Measurements from ENCODE around the gene HECW1. TPM values are rescaled to one million over a fixed set of nuclear protein-coding genes. Genes with fewer than 3 reads are reported as not detected.

HECW1 gene
- total and polyA plus RNA-seq, 2 of the 8 experiments (the other 6 are each of a cell fraction or from before 2014, with no cell fraction given), result 2.9 to 12.7 TPM

DNA sequence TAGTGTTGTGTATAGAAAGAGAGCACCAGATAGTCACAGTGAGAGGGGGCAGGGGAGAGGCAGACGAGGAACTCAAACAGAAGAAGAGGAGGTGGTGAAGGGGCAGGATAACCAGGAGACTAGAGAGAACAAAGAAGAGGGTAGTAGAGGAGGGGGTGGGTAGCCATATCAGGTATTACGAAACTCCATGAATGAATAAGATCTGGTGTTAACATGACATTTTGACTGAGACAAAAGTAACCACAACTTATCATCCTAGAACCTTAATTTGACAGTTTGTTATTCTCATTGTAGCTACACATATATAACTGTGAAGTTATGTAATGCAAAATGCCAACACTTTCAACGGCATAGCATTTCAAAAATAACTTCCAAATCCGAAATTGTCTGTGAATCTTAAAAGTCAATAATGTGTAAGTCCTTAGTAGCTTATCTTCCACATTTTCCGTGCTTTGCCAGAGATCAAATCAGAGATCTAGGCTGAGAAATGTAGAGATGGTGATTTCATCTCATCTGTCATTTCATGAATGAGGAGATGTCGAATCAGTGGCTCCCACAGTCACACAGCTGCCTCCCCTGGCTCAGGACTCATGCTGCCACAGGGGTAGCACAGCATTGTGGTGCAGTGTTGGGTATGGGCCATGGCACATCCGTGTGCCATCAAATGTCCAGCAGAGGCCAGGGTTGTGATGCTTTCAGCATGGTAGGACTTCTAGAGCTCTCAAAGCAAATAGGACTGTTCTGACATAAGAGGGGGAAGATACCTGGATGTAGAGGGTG lies 202.1 kb downstream of the HECW1 start:
- POLR2A ChIA-PET (ENCODE audit: partially characterized antibody), result no interaction called here
- TF ChIP-seq, protein P1, sequence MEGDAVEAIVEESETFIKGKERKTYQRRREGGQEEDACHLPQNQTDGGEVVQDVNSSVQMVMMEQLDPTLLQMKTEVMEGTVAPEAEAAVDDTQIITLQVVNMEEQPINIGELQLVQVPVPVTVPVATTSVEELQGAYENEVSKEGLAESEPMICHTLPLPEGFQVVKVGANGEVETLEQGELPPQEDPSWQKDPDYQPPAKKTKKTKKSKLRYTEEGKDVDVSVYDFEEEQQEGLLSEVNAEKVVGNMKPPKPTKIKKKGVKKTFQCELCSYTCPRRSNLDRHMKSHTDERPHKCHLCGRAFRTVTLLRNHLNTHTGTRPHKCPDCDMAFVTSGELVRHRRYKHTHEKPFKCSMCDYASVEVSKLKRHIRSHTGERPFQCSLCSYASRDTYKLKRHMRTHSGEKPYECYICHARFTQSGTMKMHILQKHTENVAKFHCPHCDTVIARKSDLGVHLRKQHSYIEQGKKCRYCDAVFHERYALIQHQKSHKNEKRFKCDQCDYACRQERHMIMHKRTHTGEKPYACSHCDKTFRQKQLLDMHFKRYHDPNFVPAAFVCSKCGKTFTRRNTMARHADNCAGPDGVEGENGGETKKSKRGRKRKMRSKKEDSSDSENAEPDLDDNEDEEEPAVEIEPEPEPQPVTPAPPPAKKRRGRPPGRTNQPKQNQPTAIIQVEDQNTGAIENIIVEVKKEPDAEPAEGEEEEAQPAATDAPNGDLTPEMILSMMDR (IDR thresholded peaks at IDR 0.05; ENCODE audit: control extremely low read depth in 1 of 3, insufficient read depth in 1 of 3, low read depth in 1 of 3, low read length in 3 of 3), result no peak
- no peak for TF ChIP-seq GTF2F1 (IDR thresholded peaks at IDR 0.05; ENCODE audit: borderline replicate concordance, low read depth, low read length)
- TF ChIP-seq NANOG (IDR thresholded peaks at IDR 0.05; ENCODE audit: insufficient read depth, low read depth, low read length, poor library complexity, severe bottlenecking), result no peak
- no peak for TF ChIP-seq RBBP5 (IDR thresholded peaks at IDR 0.05; ENCODE audit: borderline replicate concordance, low read depth, low read length)
- TF ChIP-seq JUND (IDR thresholded peaks at IDR 0.05; ENCODE audit: low read length), result no peak
- TF ChIP-seq NRF1 (IDR thresholded peaks at IDR 0.05; ENCODE audit: low read depth, low read length), result no peak
- no peak for TF ChIP-seq KDM1A (IDR thresholded peaks at IDR 0.05; ENCODE audit: borderline replicate concordance, low read length)
- TF ChIP-seq CTBP2 (IDR thresholded peaks at IDR 0.05; ENCODE audit: borderline replicate concordance, insufficient read depth, insufficient read length, low read length), result no peak
- TF ChIP-seq RXRA (IDR thresholded peaks at IDR 0.05; ENCODE audit: insufficient read depth, low read depth, low read length), result no peak

More for the DNA sequence above, 202.1 kb downstream of the HECW1 start:
- no peak overlapping the region for H3K18ac ChIP-seq (ENCODE audit: extremely low read depth, low read length)
- H3K79me2 ChIP-seq (ENCODE audit: control insufficient read depth in 1 of 2, insufficient read depth in 2 of 2, low read length in 2 of 2), result no peaks in the 10 kb centered on the region
- no peak overlapping the region for H3K23ac ChIP-seq (ENCODE audit: insufficient read length)
- DNase-seq (ENCODE audit: low read depth in 1 of 2, low spot score in 2 of 2), result no peak
- peaks cover 0 to 7% (median 3%) of the 10 kb centered on the region in 4 experiments; a peak in 4 of 7 replicates for H3K4me1 ChIP-seq (replicated peaks in 1 of 4; ENCODE audit: control insufficient read depth in 3 of 4, insufficient read depth in 4 of 4, low read length in 3 of 4)
- no peak overlapping the region for H2BK5ac ChIP-seq (ENCODE audit: low read depth, low read length)
- H2AFZ ChIP-seq (ENCODE audit: low read length), result no peak overlapping the region
- no peak overlapping the region for H3K56ac ChIP-seq (replicated peaks; ENCODE audit: insufficient read length, low read depth, low read length)
- H4K5ac ChIP-seq (ENCODE audit: insufficient read length, low read depth, low read length), result no peak overlapping the region
- H3K4ac ChIP-seq (replicated peaks; ENCODE audit: insufficient read length, low read depth, low read length), result no peak overlapping the region
- H2BK12ac ChIP-seq (ENCODE audit: low read depth, low read length), result peak overlapping the region; percentile 82; the same call in 1 of the 2 replicates
- no peak overlapping the region for H2BK120ac ChIP-seq (replicated peaks; ENCODE audit: low read depth, low read length)
- no peak for FAIRE-seq
- 88% methylated on average over 7 of the region's 7 CpGs; no CpG with 5 or more reads in 1 of the 2 experiments for WGBS, 2 experiments (ENCODE audit: extremely low coverage in 1 of 2, insufficient coverage in 1 of 2, insufficient read length in 1 of 2, insufficient replicate concordance in 2 of 2, low coverage in 1 of 2, low lambda C conversion rate in 2 of 2, missing lambda C conversion rate in 1 of 2)
- no peaks in the 10 kb centered on the region for H3K9me3 ChIP-seq (ENCODE audit: insufficient read depth in 2 of 2, low read depth in 1 of 2, low read length in 1 of 2)
- H4K20me1 ChIP-seq (replicated peaks in 1 of 2; ENCODE audit: control insufficient read depth in 1 of 2, insufficient read depth in 2 of 2, low read length in 2 of 2), result no peaks in the 10 kb centered on the region
- H3K36me3 ChIP-seq (ENCODE audit: control insufficient read depth in 2 of 4, insufficient read depth in 4 of 4, low read length in 3 of 4), result no peaks in the 10 kb centered on the region
- H2BK15ac ChIP-seq (ENCODE audit: low read length), result peak overlapping the region; percentile 33; the same call in 1 of the 2 replicates
- no peak overlapping the region for H2AK5ac ChIP-seq (ENCODE audit: low read depth, low read length)
- CTCF ChIA-PET (ENCODE audit: partially characterized antibody), result interaction anchor here (0.5 to 4.1 kb wide), 11 partner anchors 9 to 390 kb away, joined by 3 to 14 read pairs (median 4); no protein-coding TSS in a partner anchor
- H3K9ac ChIP-seq (replicated peaks in 1 of 4; ENCODE audit: extremely low read depth in 1 of 4, low read depth in 3 of 4, low read length in 3 of 4), result no peak overlapping the region
- H3K79me1 ChIP-seq (ENCODE audit: low read depth, low read length), result no peaks in the 10 kb centered on the region
- H3K4me2 ChIP-seq (ENCODE audit: insufficient read depth in 1 of 2, low read depth in 2 of 2, low read length in 2 of 2), result no peak overlapping the region
- no peak overlapping the region for H2BK20ac ChIP-seq (ENCODE audit: low read length)
- H3K4me3 ChIP-seq (ENCODE audit: extremely low read depth in 1 of 4, insufficient read depth in 2 of 4, low read depth in 3 of 4, low read length in 4 of 4), result no peak overlapping the region
- no peaks in the 10 kb centered on the region; the same call in 1 of the 2 replicates for H3K23me2 ChIP-seq (ENCODE audit: low read depth, low read length)
- no peak overlapping the region for H3K14ac ChIP-seq (ENCODE audit: insufficient read length)
- H3K27me3 ChIP-seq (replicated peaks in 1 of 4; ENCODE audit: control insufficient read depth in 3 of 4, extremely low read depth in 1 of 4, insufficient read depth in 3 of 4, low read length in 3 of 4), result no peaks in the 10 kb centered on the region
- no peak overlapping the region for H4K8ac ChIP-seq (ENCODE audit: extremely low read depth, insufficient read depth, low read length)
- H4K91ac ChIP-seq (replicated peaks; ENCODE audit: insufficient read length, low read length), result no peak overlapping the region
- H3K27ac ChIP-seq (ENCODE audit: low read depth, low read length), result no peak overlapping the region

All from H1 (cell line).